Sigmoid colon (tissue), 7 donors: ENCODE measurements around the gene GPR63. TPM values are rescaled to one million over a fixed set of nuclear protein-coding genes. Genes with fewer than 3 reads are reported as not detected.

Source experiments
- DNase-seq: peaks from one replicate; pipeline ENCODE4 v3.0.0-alpha.2; 2019
- H3K27ac ChIP-seq, 4 donors: fragments of 200-600 bp; sonication (generic); one replicate each; pipeline ENCODE4 v1.5.1; 2016 to 2019; ENCODE audit warnings: mild to moderate bottlenecking in 1 of 4
- H3K27me3 ChIP-seq, 3 donors: fragments of 200-600 bp; sonication (generic); one replicate each; pipeline ENCODE4 v1.5.1; 2019; ENCODE audit warnings: mild to moderate bottlenecking in 1 of 3
- H3K36me3 ChIP-seq, 4 donors: fragments of 200-600 bp; sonication (generic); one replicate each; pipeline ENCODE4 v1.5.1; 2016 to 2019
- H3K4me1 ChIP-seq, 4 donors: fragments of 200-600 bp; sonication (generic); one replicate each; pipeline ENCODE4 v1.5.1; 2017 to 2019
- H3K4me3 ChIP-seq, 4 donors: fragments of 200-600 bp; sonication (generic); one replicate each; pipeline ENCODE4 v1.5.1; 2017 to 2019; ENCODE audit warnings: mild to moderate bottlenecking in 2 of 4, moderate library complexity in 1 of 4
- H3K9me3 ChIP-seq, 4 donors: fragments of 200-600 bp in 3 of 4; sonication (generic) in 3 of 4; one replicate each; pipeline versions ENCODE4 v1.5.1 to v1.6.1; 2013 to 2019
- CTCF ChIP-seq, 4 experiments: fragments of 450-650 bp in 3 of 4; fragments of 200-600 bp in 1 of 4; IDR thresholded peaks; one replicate each; pipeline ENCODE4 v1.5.1; 2016 to 2019; ENCODE audit warnings: antibody characterized with exemption in 4 of 4, mild to moderate bottlenecking in 3 of 4, moderate library complexity in 2 of 4
- EP300 ChIP-seq, 4 donors: sonication (generic); formaldehyde crosslinking; IDR thresholded peaks; one replicate each; pipeline ENCODE4 v1.6.1; 2017; ENCODE audit warnings: antibody characterized with exemption in 4 of 4
- POLR2A ChIP-seq, 2 donors: fragments of 450-650 bp; IDR thresholded peaks; one replicate each; pipeline ENCODE4 v1.6.1; 2016; ENCODE audit warnings: antibody characterized with exemption in 2 of 2, mild to moderate bottlenecking in 2 of 2, moderate library complexity in 2 of 2
- POLR2AphosphoS5 ChIP-seq, 4 donors: sonication (generic); formaldehyde crosslinking; IDR thresholded peaks; one replicate each; pipeline ENCODE4 v1.6.1; 2017; ENCODE audit warnings: antibody characterized with exemption in 4 of 4
- WGBS, 2 donors: extraction: QIAGEN DNeasy Blood & Tissue Kit; methylation state at CpG; one replicate each; pipeline ENCODE4 v1.1.7; 2013; 5-methylcytosine and 5-hydroxymethylcytosine counted together
- intact Hi-C: fragments of 100-400 bp; cut with DNase I; formaldehyde crosslinking; loops from one replicate; pipeline ENCODE4 v1.15.1; 2023
- polyA plus RNA-seq, 3 donors: library from polyadenylated mRNA; stranded (reverse); fragments of 200-250 nt; gene quantifications; one replicate each; pipeline ENCODE4 v1.2.3, GENCODE V29; 2013
- total RNA-seq, 4 donors: library from RNA; depleted of rRNA; stranded (reverse); fragments of >200 nt; gene quantifications; one replicate each; pipeline ENCODE4 v1.1.0, GENCODE V29; 2016
- donor health status: healthy with polysubstance abuse.
- donor health status: Bipolar disorder and iron deficiency.
- donor health status: healthy.

GPR63 gene
- total and polyA plus RNA-seq, 7 donors = under 0.01 to 1.8 (median 0.83) TPM

GRCh38 chr6:96812077-96812703 lies 25.1 kb downstream of the GPR63 start:
- Histone ChIP-seq H3K9me3 (no peaks in the 10 kb centered on the region), H3K27me3 (no peaks in the 10 kb centered on the region), H3K4me3 (no peak overlapping the region), H3K4me1 (peaks cover 0 to 27% (median 5%) of the 10 kb centered on the region in 4 donors), H3K36me3 (no peaks in the 10 kb centered on the region), H3K27ac (no peak overlapping the region)
- intact Hi-C loops = no loop called here
- no peak for DNase-seq
- WGBS, 2 donors = 89 to 93% methylated on average over 1 of the region's 1 CpG
- TF ChIP-seq POLR2A (IDR thresholded peaks at IDR 0.05) (no peak), CTCF (IDR thresholded peaks at IDR 0.05) (no peak), POLR2AphosphoS5 (IDR thresholded peaks at IDR 0.05) (no peak), EP300 (IDR thresholded peaks at IDR 0.05) (no peak)

DNA sequence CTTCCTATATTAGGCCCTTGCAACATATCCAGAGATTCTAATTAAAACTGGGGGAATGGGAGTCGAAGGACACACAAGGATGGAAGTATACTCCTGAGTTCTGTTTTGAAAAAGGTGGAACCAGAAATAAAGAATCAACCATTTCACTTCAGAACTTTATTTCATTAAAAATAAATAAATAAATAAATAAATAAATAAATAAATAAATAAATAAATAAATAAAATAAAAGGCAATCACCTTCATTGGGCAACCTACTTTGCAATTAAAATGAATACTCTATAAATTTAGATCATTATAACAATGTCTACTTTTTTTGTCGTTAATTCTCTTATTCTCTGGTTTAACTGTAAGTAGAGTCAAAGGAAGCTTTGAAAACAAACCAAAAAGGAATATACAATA lies 25.6 kb downstream of the GPR63 start:
- H3K9me3 ChIP-seq = no peaks in the 10 kb centered on the region
- TF ChIP-seq CTCF (IDR thresholded peaks at IDR 0.05) (no peak), POLR2A (IDR thresholded peaks at IDR 0.05) (no peak), EP300 (IDR thresholded peaks at IDR 0.05) (no peak), POLR2AphosphoS5 (IDR thresholded peaks at IDR 0.05) (no peak)
- H3K4me1 ChIP-seq = peaks cover 0 to 24% (median 5%) of the 10 kb centered on the region in 4 donors
- WGBS, 2 donors = 92 to 97% methylated on average over 2 of the region's 2 CpGs
- no peak overlapping the region for H3K4me3 ChIP-seq
- no peak for DNase-seq
- intact Hi-C loops = no loop called here
- H3K36me3 ChIP-seq = no peaks in the 10 kb centered on the region
- H3K27me3 ChIP-seq = no peaks in the 10 kb centered on the region
- no peak overlapping the region for H3K27ac ChIP-seq

DNA sequence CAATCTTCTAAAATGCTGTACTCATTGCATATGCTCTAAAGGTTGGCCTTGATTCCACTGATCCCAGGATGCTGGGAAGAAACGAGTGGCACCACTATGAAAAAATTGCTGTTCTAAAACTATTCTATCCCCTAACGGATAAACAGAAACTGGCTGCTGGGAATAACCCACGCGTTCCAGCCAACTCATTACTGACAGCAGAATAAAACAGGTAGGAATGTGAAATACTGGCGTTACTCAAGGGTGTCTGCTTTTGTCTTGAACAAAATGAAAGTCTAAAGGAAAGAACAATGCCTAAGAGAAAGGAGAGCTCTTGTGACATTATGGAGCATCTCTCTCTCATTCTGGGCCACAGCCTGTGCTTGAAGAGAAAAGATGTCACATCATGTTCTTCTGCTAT lies 26.1 kb downstream of the GPR63 start:
- Histone ChIP-seq H3K4me3 (no peak overlapping the region), H3K27ac (no peak overlapping the region), H3K36me3 (no peaks in the 10 kb centered on the region), H3K27me3 (no peaks in the 10 kb centered on the region), H3K9me3 (no peaks in the 10 kb centered on the region), H3K4me1 (peaks cover 0 to 19% (median 2%) of the 10 kb centered on the region in 4 donors)
- intact Hi-C loops = no loop called here
- no peak for DNase-seq
- WGBS, 2 donors = 85 to 91% methylated on average over 5 of the region's 5 CpGs
- TF ChIP-seq EP300 (IDR thresholded peaks at IDR 0.05) (no peak), POLR2A (IDR thresholded peaks at IDR 0.05) (no peak), CTCF (IDR thresholded peaks at IDR 0.05) (no peak), POLR2AphosphoS5 (IDR thresholded peaks at IDR 0.05) (no peak)

- Histone ChIP-seq H3K36me3 (no peaks in the 10 kb centered on the region), H3K4me3 (no peak overlapping the region), H3K9me3 (no peaks in the 10 kb centered on the region), H3K27ac (no peak overlapping the region), H3K27me3 (no peaks in the 10 kb centered on the region), H3K4me1 (peaks cover 0 to 9% (median 0%) of the 10 kb centered on the region in 4 donors)
- DNase-seq = no peak
- intact Hi-C loops = no loop called here
- TF ChIP-seq EP300 (IDR thresholded peaks at IDR 0.05) (no peak), CTCF (IDR thresholded peaks at IDR 0.05) (no peak), POLR2A (IDR thresholded peaks at IDR 0.05) (no peak), POLR2AphosphoS5 (IDR thresholded peaks at IDR 0.05) (no peak)
Measured at GRCh38 chr6:96809119-96809518, 28.2 kb downstream of the GPR63 start.

DNA sequence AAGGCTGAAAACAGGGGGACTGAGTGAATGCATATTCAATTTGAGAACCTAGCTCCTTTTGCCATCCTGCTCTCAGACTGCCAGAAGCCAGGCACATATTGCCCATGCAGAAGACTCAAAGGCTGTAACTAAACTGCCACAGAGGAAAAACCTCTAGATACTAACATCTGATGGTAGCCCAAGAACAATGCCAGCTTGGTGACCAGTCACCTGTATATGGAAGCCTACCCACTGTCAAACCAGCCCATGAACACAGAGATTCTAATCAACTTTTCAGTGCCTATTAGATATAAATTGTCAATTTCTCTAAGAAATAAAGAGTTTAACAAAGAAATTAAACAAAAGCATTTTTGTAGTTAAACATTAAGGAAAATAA lies 34.2 kb downstream of the GPR63 start:
- no peak for TF ChIP-seq EP300 (IDR thresholded peaks at IDR 0.05)
- TF ChIP-seq CTCF (IDR thresholded peaks at IDR 0.05) = no peak
- no peak for TF ChIP-seq POLR2AphosphoS5 (IDR thresholded peaks at IDR 0.05)
- no peak for TF ChIP-seq POLR2A (IDR thresholded peaks at IDR 0.05)
- H3K27me3 ChIP-seq = no peaks in the 10 kb centered on the region
- H3K36me3 ChIP-seq = no peaks in the 10 kb centered on the region
- no peak overlapping the region for H3K4me3 ChIP-seq
- no peaks in the 10 kb centered on the region for H3K9me3 ChIP-seq
- no peak overlapping the region for H3K27ac ChIP-seq
- intact Hi-C loops = no loop called here
- no peak for DNase-seq
- H3K4me1 ChIP-seq = no peaks in the 10 kb centered on the region
